HepG2 (cell line): Measurements from ENCODE around the gene LRP10. TPM values are rescaled to one million over a fixed set of nuclear protein-coding genes. Genes with fewer than 3 reads are reported as not detected.
A peak's percentile ranks its signal among the peaks of the same experiment; 100 is the strongest.

ENCODE experiments used
- ATRX ChIP-seq: sonication (generic); formaldehyde crosslinking; IDR thresholded peaks from 2 replicates; pipeline ENCODE4 v1.4.0; 2020; ENCODE audit warnings: missing genetic modification reagents, borderline replicate concordance
- ELK4 ChIP-seq: sonication (generic); formaldehyde crosslinking; IDR thresholded peaks from 2 replicates; pipeline ENCODE4 v1.9.0; 2021; ENCODE audit warnings: missing genetic modification reagents, borderline replicate concordance
- FOXA1 ChIP-seq, 2 experiments: fragments of 450-650 bp in 1 of 2; sonication (generic) in 1 of 2; formaldehyde crosslinking in 1 of 2; IDR thresholded peaks; 2 replicates each; pipeline versions ENCODE4 v1.4.0 to v1.6.1; 2016 to 2020; ENCODE audit warnings: missing genetic modification reagents in 1 of 2
- GMEB1 ChIP-seq: sonication (generic); formaldehyde crosslinking; IDR thresholded peaks from 2 replicates; pipeline ENCODE4 v1.5.1; 2020; ENCODE audit warnings: missing genetic modification reagents, mild to moderate bottlenecking, borderline replicate concordance
- IRX3 ChIP-seq: sonication (generic); formaldehyde crosslinking; IDR thresholded peaks from 2 replicates; pipeline ENCODE4 v1.8.1; 2023; ENCODE audit warnings: mild to moderate bottlenecking, low read depth, missing genetic modification reagents, borderline replicate concordance
- LRRFIP1 ChIP-seq: sonication (generic); formaldehyde crosslinking; conservative IDR thresholded peaks from 2 replicates; pipeline ENCODE4 v1.4.0; 2020; ENCODE audit warnings: missing genetic modification reagents
- MTF1 ChIP-seq: sonication (generic); formaldehyde crosslinking; IDR thresholded peaks from 2 replicates; pipeline ENCODE4 v1.5.0; 2020; ENCODE audit warnings: missing genetic modification reagents
- RARA ChIP-seq: IDR thresholded peaks from 2 replicates; pipeline ENCODE4 v1.6.1; 2016; ENCODE audit warnings: missing genetic modification reagents, missing compliant biosample characterization
- SIX4 ChIP-seq: sonication (generic); formaldehyde crosslinking; IDR thresholded peaks from 2 replicates; pipeline ENCODE4 v1.4.0; 2020; ENCODE audit warnings: missing genetic modification reagents
- SYNCRIP ChIP-seq: fragments of 200-400 bp; formaldehyde crosslinking; IDR thresholded peaks from 2 replicates; pipeline ENCODE4 v1.6.1; 2018; ENCODE audit warnings: mild to moderate bottlenecking, low read depth, low read length; ENCODE audit not compliant: insufficient read depth
- ZNF234 ChIP-seq: sonication (generic); formaldehyde crosslinking; conservative IDR thresholded peaks from 2 replicates; pipeline ENCODE4 v1.5.1; 2020; ENCODE audit warnings: mild to moderate bottlenecking, missing genetic modification reagents
- ZNF383 ChIP-seq: sonication (generic); formaldehyde crosslinking; IDR thresholded peaks from 2 replicates; pipeline ENCODE4 v1.4.0; 2020; ENCODE audit warnings: missing genetic modification reagents, mild to moderate bottlenecking, borderline replicate concordance
- ZNF562 ChIP-seq: sonication (generic); formaldehyde crosslinking; IDR thresholded peaks from 2 replicates; pipeline ENCODE4 v1.8.0; 2022; ENCODE audit warnings: missing genetic modification reagents, borderline replicate concordance
- ZNF646 ChIP-seq: sonication (generic); formaldehyde crosslinking; IDR thresholded peaks from 2 replicates; pipeline ENCODE4 v1.9.0; 2021; ENCODE audit warnings: mild to moderate bottlenecking, missing genetic modification reagents
- polyA plus RNA-seq, 8 experiments: library from polyadenylated mRNA; depleted of rRNA in 3 of 8; stranded (reverse) in 7 of 8; unstranded in 1 of 8; fragments of >200 nt; fragmentation: Illumina TruSeq in 4 of 8; extraction: Trizol in 4 of 8; gene quantifications; 2 replicates each; pipeline versions ENCODE4 v1.2.1 to v1.2.3, GENCODE V29; 2011 to 2016; ENCODE audit warnings: low read depth in 4 of 8, missing spikeins in 1 of 8, mixed read lengths in 1 of 8; ENCODE audit not compliant: insufficient read depth in 1 of 8
- total RNA-seq, 5 experiments: library from RNA; depleted of rRNA; stranded (reverse); fragments of >200 nt; fragmentation: Illumina TruSeq; extraction: Trizol; gene quantifications; 2 replicates each; pipeline ENCODE4 v1.2.3, GENCODE V29; 2016; ENCODE audit warnings: low read depth in 1 of 5
- TF ChIP-seq, protein P1 (sequence below): sonication (generic); formaldehyde crosslinking; IDR thresholded peaks from 2 replicates; pipeline ENCODE4 v1.5.0; 2020; ENCODE audit warnings: mild to moderate bottlenecking, low read depth, missing genetic modification reagents, borderline replicate concordance

The LRP10 gene
- total and polyA plus RNA-seq, 2 of the 13 experiments (the other 11 are each of a cell fraction or from before 2014, with no cell fraction given): 16.9 to 45.2 TPM

DNA sequence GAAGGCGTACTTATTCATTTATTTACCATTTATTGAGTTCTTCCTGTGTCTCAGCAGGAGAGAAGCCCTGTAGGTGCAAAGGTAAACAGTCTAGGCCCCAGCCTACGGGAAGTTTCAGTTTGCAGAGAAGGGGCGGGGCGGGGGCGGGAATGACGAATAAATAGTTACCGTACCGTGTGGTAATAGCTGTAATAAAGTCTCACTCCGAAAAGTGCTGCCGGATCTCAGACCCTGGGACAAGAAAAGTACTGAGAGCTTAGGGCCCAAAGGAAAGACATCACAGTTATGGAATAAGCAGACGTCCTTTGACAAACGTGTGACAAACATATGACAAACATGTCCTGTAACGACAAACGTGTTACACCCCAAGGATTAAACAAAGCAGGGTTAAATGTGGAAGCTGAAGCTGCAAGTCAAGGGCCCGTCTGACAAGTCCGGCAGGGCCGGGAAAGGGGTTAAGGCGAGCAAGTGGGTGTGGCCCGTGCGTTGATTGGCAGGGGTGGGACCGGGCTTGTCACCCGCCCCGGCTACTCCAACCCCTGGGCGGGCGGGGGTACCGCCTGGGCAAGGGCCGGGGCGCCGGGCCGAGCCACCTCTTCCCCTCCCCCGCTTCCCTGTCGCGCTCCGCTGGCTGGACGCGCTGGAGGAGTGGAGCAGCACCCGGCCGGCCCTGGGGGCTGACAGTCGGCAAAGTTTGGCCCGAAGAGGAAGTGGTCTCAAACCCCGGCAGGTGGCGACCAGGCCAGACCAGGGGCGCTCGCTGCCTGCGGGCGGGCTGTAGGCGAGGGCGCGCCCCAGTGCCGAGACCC is at the start of gene LRP10 (continued):
- TF ChIP-seq ZNF646 (CRISPR knock-in tag): no peak
- no peak; the same call in 1 of the 2 replicates for TF ChIP-seq ZNF234 (CRISPR knock-in tag)
- no peak for TF ChIP-seq ATRX (CRISPR knock-in tag)
- no peak for TF ChIP-seq ZNF562
- TF ChIP-seq MTF1: peak; percentile 79; the same call in 1 of the 2 replicates
- peak; percentile 89 for TF ChIP-seq RARA (CRISPR knock-in tag)
- TF ChIP-seq SYNCRIP: no peak
- TF ChIP-seq LRRFIP1 (CRISPR knock-in tag): no peak; the same call in 1 of the 2 replicates
- TF ChIP-seq IRX3 (CRISPR knock-in tag): peak; percentile 91; the same call in 1 of the 2 replicates
- 0 out of 2 replicates have a peak, but pooled peaks have one; percentile 40 for TF ChIP-seq FOXA1 (IDR thresholded peaks at IDR 0.05)
- peak; percentile 94 for TF ChIP-seq FOXA1 (CRISPR knock-in tag; IDR thresholded peaks at IDR 0.05)
- TF ChIP-seq ELK4: peak; percentile 70; the same call in 1 of the 2 replicates
- TF ChIP-seq ZNF383 (CRISPR knock-in tag): peak; percentile 71; the same call in 1 of the 2 replicates
- TF ChIP-seq SIX4: peak; percentile 89
- TF ChIP-seq GMEB1 (CRISPR knock-in tag): peak; percentile 64
- TF ChIP-seq, protein P1, sequence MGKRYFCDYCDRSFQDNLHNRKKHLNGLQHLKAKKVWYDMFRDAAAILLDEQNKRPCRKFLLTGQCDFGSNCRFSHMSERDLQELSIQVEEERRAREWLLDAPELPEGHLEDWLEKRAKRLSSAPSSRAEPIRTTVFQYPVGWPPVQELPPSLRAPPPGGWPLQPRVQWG (CRISPR knock-in tag): no peak
